Glomerular visceral epithelial cell (primary cell): Measurements from ENCODE around the gene SLC47A1.
"Not testable (repeated sequence)": the region's sequence is repeated elsewhere in the genome, so short reads cannot be mapped to it uniquely, and the experiment has no call there.

Experiments used
- DNase-seq: peaks from one replicate; pipeline ENCODE4 v3.0.0-alpha.2; 2016; ENCODE audit errors: extremely low spot score

SLC47A1 gene

GRCh38 chr17:19519388-19520291, 14.0 kb upstream of the SLC47A1 start:
- not testable (repeated sequence) for DNase-seq

GRCh38 chr17:19520641-19521040, 13.0 kb upstream of the SLC47A1 start:
- DNase-seq, result no peak

GRCh38 chr17:19523690-19524089, 10.0 kb upstream of the SLC47A1 start:
- DNase-seq, result no peak

- not testable (repeated sequence) for DNase-seq
These were observed 6.7 kb upstream of the SLC47A1 start for GRCh38 chr17:19526950-19527349.

- no peak for DNase-seq
These were observed 1.7 kb upstream of the SLC47A1 start for GRCh38 chr17:19531780-19532501.

- DNase-seq, result no peak
These were observed 477 bp upstream of the SLC47A1 start for GRCh38 chr17:19533036-19533717.

- peak; percentile 86 for DNase-seq
These were observed 1.0 kb downstream of the SLC47A1 start for GRCh38 chr17:19534562-19535149.

GRCh38 chr17:19537111-19537510, 3.5 kb downstream of the SLC47A1 start:
- DNase-seq, result no peak

GRCh38 chr17:19538095-19539039, 4.7 kb downstream of the SLC47A1 start:
- no peak for DNase-seq

- DNase-seq, result no peak
These were observed 5.4 kb downstream of the SLC47A1 start for GRCh38 chr17:19539040-19539399.

GRCh38 chr17:19539841-19540311, 6.2 kb downstream of the SLC47A1 start:
- DNase-seq, result no peak

- no peak for DNase-seq
These were observed 7.2 kb downstream of the SLC47A1 start for GRCh38 chr17:19540706-19541370.

GRCh38 chr17:19541445-19541844, 7.8 kb downstream of the SLC47A1 start:
- DNase-seq, result no peak

- DNase-seq, result no peak
These were observed 8.6 kb downstream of the SLC47A1 start for GRCh38 chr17:19542247-19542646.

GRCh38 chr17:19544366-19544765, 10.7 kb downstream of the SLC47A1 start:
- DNase-seq, result no peak

- no peak for DNase-seq
These were observed 12.8 kb downstream of the SLC47A1 start for GRCh38 chr17:19546289-19547065.

- no peak for DNase-seq
These were observed 16.3 kb downstream of the SLC47A1 start for GRCh38 chr17:19549746-19550623.

- no peak for DNase-seq
These were observed 17.5 kb downstream of the SLC47A1 start for GRCh38 chr17:19551165-19551564.
